Hepatocyte (in vitro differentiated cells): Measurements from ENCODE around the gene FERMT2.

Experiments used
- CTCF ChIP-seq: fragments of 200-600 bp; sonication (generic); IDR thresholded peaks from 2 replicates; pipeline ENCODE4 v1.5.1; 2016; ENCODE audit warnings: antibody characterized with exemption, mild to moderate bottlenecking; ENCODE audit not compliant: poor library complexity
- EZH2 ChIP-seq: fragments of 200-600 bp; sonication (generic); IDR thresholded peaks from 2 replicates; pipeline ENCODE4 v1.6.1; 2016; ENCODE audit warnings: antibody characterized with exemption, mild to moderate bottlenecking, borderline replicate concordance
- EZH2phosphoT487 ChIP-seq: fragments of 200-600 bp; sonication (generic); IDR thresholded peaks from one replicate; pipeline ENCODE4 v1.6.1; 2018; ENCODE audit warnings: antibody characterized with exemption, mild to moderate bottlenecking, low read depth, moderate library complexity; ENCODE audit not compliant: unreplicated experiment, severe bottlenecking

- TF ChIP-seq EZH2phosphoT487 (no peak), CTCF (no peak), EZH2 (no peak)
Measured at GRCh38 chr14:52860209-52860608, 90.6 kb downstream of the FERMT2 start.
